ENCODE results near the gene IRAK3. TPM values are rescaled to one million over a fixed set of nuclear protein-coding genes. Genes with fewer than 3 reads are reported as not detected.

Gene IRAK3
- total RNA-seq, 1 experiment from 2014 or later: 0.70 TPM

- no peak for ATAC-seq
- H3K27me3 Mint-ChIP-seq (ENCODE audit: low read depth): no peaks in the 10 kb centered on the region
- no peak for DNase-seq (ENCODE audit: low spot score)
- ChIA-PET CTCF (interaction anchor here (1.2 kb wide), 1 partner anchor 15 kb away, joined by 3 read pairs; the partner anchor contains the start of gene HELB), POLR2A (no interaction called here)
- no peak overlapping the region for H3K27ac Mint-ChIP-seq
- no peak overlapping the region for H3K4me3 Mint-ChIP-seq
- TF ChIP-seq, protein P1, sequence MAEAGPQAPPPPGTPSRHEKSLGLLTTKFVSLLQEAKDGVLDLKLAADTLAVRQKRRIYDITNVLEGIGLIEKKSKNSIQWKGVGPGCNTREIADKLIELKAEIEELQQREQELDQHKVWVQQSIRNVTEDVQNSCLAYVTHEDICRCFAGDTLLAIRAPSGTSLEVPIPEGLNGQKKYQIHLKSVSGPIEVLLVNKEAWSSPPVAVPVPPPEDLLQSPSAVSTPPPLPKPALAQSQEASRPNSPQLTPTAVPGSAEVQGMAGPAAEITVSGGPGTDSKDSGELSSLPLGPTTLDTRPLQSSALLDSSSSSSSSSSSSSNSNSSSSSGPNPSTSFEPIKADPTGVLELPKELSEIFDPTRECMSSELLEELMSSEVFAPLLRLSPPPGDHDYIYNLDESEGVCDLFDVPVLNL (CRISPR knock-in tag; IDR thresholded peaks at IDR 0.05; ENCODE audit: borderline replicate concordance, low read depth): no peak
- TF ChIP-seq TP53 (CRISPR knock-in tag; IDR thresholded peaks at IDR 0.05): no peak
- TF ChIP-seq, protein P2, sequence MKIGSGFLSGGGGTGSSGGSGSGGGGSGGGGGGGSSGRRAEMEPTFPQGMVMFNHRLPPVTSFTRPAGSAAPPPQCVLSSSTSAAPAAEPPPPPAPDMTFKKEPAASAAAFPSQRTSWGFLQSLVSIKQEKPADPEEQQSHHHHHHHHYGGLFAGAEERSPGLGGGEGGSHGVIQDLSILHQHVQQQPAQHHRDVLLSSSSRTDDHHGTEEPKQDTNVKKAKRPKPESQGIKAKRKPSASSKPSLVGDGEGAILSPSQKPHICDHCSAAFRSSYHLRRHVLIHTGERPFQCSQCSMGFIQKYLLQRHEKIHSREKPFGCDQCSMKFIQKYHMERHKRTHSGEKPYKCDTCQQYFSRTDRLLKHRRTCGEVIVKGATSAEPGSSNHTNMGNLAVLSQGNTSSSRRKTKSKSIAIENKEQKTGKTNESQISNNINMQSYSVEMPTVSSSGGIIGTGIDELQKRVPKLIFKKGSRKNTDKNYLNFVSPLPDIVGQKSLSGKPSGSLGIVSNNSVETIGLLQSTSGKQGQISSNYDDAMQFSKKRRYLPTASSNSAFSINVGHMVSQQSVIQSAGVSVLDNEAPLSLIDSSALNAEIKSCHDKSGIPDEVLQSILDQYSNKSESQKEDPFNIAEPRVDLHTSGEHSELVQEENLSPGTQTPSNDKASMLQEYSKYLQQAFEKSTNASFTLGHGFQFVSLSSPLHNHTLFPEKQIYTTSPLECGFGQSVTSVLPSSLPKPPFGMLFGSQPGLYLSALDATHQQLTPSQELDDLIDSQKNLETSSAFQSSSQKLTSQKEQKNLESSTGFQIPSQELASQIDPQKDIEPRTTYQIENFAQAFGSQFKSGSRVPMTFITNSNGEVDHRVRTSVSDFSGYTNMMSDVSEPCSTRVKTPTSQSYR (CRISPR knock-in tag; IDR thresholded peaks at IDR 0.05): no peak
- TF ChIP-seq IRF2 (CRISPR knock-in tag; IDR thresholded peaks at IDR 0.05; ENCODE audit: borderline replicate concordance, low read depth): no peak
- TF ChIP-seq, protein P3, sequence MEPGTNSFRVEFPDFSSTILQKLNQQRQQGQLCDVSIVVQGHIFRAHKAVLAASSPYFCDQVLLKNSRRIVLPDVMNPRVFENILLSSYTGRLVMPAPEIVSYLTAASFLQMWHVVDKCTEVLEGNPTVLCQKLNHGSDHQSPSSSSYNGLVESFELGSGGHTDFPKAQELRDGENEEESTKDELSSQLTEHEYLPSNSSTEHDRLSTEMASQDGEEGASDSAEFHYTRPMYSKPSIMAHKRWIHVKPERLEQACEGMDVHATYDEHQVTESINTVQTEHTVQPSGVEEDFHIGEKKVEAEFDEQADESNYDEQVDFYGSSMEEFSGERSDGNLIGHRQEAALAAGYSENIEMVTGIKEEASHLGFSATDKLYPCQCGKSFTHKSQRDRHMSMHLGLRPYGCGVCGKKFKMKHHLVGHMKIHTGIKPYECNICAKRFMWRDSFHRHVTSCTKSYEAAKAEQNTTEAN (CRISPR knock-in tag; IDR thresholded peaks at IDR 0.05): no peak
- TF ChIP-seq NR2C2 (CRISPR knock-in tag; IDR thresholded peaks at IDR 0.05): no peak
- TF ChIP-seq OVOL2 (CRISPR knock-in tag; IDR thresholded peaks at IDR 0.05; ENCODE audit: borderline replicate concordance): no peak
- no peak for TF ChIP-seq RELA (CRISPR knock-in tag; IDR thresholded peaks at IDR 0.05; ENCODE audit: borderline replicate concordance)
- TF ChIP-seq ZNF121 (CRISPR knock-in tag; IDR thresholded peaks at IDR 0.05): no peak
- TF ChIP-seq ATF1 (CRISPR knock-in tag; IDR thresholded peaks at IDR 0.05): no peak
- TF ChIP-seq SOX15 (CRISPR knock-in tag; IDR thresholded peaks at IDR 0.05): no peak
- TF ChIP-seq EMX1 (CRISPR knock-in tag; IDR thresholded peaks at IDR 0.05): no peak
- no peak for TF ChIP-seq KAT7 (CRISPR knock-in tag; IDR thresholded peaks at IDR 0.05; ENCODE audit: borderline replicate concordance)
- TF ChIP-seq, protein P4, sequence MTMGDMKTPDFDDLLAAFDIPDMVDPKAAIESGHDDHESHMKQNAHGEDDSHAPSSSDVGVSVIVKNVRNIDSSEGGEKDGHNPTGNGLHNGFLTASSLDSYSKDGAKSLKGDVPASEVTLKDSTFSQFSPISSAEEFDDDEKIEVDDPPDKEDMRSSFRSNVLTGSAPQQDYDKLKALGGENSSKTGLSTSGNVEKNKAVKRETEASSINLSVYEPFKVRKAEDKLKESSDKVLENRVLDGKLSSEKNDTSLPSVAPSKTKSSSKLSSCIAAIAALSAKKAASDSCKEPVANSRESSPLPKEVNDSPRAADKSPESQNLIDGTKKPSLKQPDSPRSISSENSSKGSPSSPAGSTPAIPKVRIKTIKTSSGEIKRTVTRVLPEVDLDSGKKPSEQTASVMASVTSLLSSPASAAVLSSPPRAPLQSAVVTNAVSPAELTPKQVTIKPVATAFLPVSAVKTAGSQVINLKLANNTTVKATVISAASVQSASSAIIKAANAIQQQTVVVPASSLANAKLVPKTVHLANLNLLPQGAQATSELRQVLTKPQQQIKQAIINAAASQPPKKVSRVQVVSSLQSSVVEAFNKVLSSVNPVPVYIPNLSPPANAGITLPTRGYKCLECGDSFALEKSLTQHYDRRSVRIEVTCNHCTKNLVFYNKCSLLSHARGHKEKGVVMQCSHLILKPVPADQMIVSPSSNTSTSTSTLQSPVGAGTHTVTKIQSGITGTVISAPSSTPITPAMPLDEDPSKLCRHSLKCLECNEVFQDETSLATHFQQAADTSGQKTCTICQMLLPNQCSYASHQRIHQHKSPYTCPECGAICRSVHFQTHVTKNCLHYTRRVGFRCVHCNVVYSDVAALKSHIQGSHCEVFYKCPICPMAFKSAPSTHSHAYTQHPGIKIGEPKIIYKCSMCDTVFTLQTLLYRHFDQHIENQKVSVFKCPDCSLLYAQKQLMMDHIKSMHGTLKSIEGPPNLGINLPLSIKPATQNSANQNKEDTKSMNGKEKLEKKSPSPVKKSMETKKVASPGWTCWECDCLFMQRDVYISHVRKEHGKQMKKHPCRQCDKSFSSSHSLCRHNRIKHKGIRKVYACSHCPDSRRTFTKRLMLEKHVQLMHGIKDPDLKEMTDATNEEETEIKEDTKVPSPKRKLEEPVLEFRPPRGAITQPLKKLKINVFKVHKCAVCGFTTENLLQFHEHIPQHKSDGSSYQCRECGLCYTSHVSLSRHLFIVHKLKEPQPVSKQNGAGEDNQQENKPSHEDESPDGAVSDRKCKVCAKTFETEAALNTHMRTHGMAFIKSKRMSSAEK (CRISPR knock-in tag; IDR thresholded peaks at IDR 0.05; ENCODE audit: borderline replicate concordance): no peak
- no peak for TF ChIP-seq ZNF138 (CRISPR knock-in tag; conservative IDR thresholded peaks at IDR 0.05)
- no peak for TF ChIP-seq FOXP1 (CRISPR knock-in tag; IDR thresholded peaks at IDR 0.05; ENCODE audit: borderline replicate concordance)
- no peaks in the 10 kb centered on the region for H3K4me1 Mint-ChIP-seq
- H3K36me3 Mint-ChIP-seq: no peaks in the 10 kb centered on the region
- H3K9me3 Mint-ChIP-seq: peaks cover 3% of the 10 kb centered on the region; the same call in 1 of the 2 replicates
Observed at GRCh38 chr12:66287275-66287674, 98.3 kb downstream of the IRAK3 start.

DNA sequence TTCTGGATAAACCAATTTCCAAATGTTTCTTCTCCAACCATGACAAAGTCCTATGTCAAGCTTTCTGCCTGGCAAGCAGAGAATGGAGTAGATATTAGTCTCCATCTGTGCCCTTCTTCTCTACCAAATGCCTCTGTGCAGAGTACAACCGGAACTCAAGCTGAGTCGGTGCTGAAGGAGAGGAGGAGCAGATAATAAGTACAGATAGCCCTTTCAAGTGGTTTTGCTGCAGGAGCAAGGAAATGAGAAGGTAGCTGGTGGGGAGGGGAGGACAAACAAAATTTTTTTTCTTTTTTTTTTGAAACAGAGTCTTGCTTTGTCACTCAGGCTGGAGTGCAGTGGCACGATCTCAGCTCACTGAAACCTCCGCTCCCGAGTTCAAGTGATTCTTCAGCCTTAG, 99.1 kb downstream of the IRAK3 start:
- H3K4me1 Mint-ChIP-seq: no peaks in the 10 kb centered on the region
- CTCF ChIA-PET: no interaction called here
- no peak overlapping the region for H3K4me3 Mint-ChIP-seq
- H3K27ac Mint-ChIP-seq: no peak overlapping the region
- no peaks in the 10 kb centered on the region for H3K27me3 Mint-ChIP-seq (ENCODE audit: low read depth)
- ATAC-seq (no peak), DNase-seq (ENCODE audit: low spot score) (no peak)
- no peaks in the 10 kb centered on the region for H3K9me3 Mint-ChIP-seq
- POLR2A ChIA-PET: no interaction called here
- no peaks in the 10 kb centered on the region for H3K36me3 Mint-ChIP-seq
- TF ChIP-seq, protein P5, sequence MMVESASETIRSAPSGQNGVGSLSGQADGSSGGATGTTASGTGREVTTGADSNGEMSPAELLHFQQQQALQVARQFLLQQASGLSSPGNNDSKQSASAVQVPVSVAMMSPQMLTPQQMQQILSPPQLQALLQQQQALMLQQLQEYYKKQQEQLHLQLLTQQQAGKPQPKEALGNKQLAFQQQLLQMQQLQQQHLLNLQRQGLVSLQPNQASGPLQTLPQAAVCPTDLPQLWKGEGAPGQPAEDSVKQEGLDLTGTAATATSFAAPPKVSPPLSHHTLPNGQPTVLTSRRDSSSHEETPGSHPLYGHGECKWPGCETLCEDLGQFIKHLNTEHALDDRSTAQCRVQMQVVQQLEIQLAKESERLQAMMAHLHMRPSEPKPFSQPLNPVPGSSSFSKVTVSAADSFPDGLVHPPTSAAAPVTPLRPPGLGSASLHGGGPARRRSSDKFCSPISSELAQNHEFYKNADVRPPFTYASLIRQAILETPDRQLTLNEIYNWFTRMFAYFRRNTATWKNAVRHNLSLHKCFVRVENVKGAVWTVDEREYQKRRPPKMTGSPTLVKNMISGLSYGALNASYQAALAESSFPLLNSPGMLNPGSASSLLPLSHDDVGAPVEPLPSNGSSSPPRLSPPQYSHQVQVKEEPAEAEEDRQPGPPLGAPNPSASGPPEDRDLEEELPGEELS (CRISPR knock-in tag; IDR thresholded peaks at IDR 0.05): no peak
- TF ChIP-seq FOXP1 (CRISPR knock-in tag; IDR thresholded peaks at IDR 0.05; ENCODE audit: borderline replicate concordance) (no peak), KAT7 (CRISPR knock-in tag; IDR thresholded peaks at IDR 0.05; ENCODE audit: borderline replicate concordance) (no peak)
- TF ChIP-seq, protein P6, sequence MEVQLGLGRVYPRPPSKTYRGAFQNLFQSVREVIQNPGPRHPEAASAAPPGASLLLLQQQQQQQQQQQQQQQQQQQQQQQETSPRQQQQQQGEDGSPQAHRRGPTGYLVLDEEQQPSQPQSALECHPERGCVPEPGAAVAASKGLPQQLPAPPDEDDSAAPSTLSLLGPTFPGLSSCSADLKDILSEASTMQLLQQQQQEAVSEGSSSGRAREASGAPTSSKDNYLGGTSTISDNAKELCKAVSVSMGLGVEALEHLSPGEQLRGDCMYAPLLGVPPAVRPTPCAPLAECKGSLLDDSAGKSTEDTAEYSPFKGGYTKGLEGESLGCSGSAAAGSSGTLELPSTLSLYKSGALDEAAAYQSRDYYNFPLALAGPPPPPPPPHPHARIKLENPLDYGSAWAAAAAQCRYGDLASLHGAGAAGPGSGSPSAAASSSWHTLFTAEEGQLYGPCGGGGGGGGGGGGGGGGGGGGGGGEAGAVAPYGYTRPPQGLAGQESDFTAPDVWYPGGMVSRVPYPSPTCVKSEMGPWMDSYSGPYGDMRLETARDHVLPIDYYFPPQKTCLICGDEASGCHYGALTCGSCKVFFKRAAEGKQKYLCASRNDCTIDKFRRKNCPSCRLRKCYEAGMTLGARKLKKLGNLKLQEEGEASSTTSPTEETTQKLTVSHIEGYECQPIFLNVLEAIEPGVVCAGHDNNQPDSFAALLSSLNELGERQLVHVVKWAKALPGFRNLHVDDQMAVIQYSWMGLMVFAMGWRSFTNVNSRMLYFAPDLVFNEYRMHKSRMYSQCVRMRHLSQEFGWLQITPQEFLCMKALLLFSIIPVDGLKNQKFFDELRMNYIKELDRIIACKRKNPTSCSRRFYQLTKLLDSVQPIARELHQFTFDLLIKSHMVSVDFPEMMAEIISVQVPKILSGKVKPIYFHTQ (CRISPR knock-in tag; IDR thresholded peaks at IDR 0.05): no peak
